ENCODE data around the gene TMC5. TPM values are rescaled to one million over a fixed set of nuclear protein-coding genes. Genes with fewer than 3 reads are reported as not detected.

The TMC5 gene
- total and polyA plus RNA-seq, 2 of the 8 experiments (the other 6 are each of a cell fraction or from before 2014, with no cell fraction given) = 1.6 to 1.8 TPM

DNA sequence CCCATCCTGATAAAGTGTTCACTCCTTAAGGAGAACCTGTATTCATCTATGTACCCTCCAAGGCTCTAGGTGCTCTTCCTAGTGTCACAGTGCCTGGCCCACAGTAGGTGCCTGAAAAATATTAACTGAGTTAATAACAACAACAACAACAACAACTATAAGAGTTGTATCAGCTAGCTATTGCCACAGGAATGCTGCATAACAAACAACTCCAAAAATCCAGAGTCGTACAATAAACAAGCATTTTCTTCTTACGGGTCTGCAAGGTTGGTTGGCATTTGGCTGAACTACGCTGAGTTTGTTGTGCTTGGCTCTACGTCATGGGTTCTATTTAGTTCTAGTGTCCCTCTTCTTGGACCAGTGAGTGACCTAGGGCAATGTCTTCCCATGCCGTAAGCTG, 29.2 kb downstream of the TMC5 start:
- H3K9me3 ChIP-seq (ENCODE audit: insufficient read depth in 2 of 2, low read depth in 1 of 2, low read length in 1 of 2) = no peaks in the 10 kb centered on the region
- H2BK120ac ChIP-seq (replicated peaks; ENCODE audit: low read depth, low read length) = no peak overlapping the region
- H3K27ac ChIP-seq (ENCODE audit: low read depth, low read length) = no peak overlapping the region
- no peak overlapping the region for H2AK5ac ChIP-seq (ENCODE audit: low read depth, low read length)
- peaks cover 5% of the 10 kb centered on the region; the same call in 1 of the 2 replicates for H3K23me2 ChIP-seq (ENCODE audit: low read depth, low read length)
- DNase-seq (ENCODE audit: low read depth in 1 of 2, low spot score in 2 of 2) (no peak), FAIRE-seq (no peak)
- no peak overlapping the region for H3K56ac ChIP-seq (replicated peaks; ENCODE audit: insufficient read length, low read depth, low read length)
- H3K4me1 ChIP-seq (replicated peaks in 1 of 4; ENCODE audit: control insufficient read depth in 3 of 4, insufficient read depth in 4 of 4, low read length in 3 of 4) = no peaks in the 10 kb centered on the region
- no peak overlapping the region for H4K91ac ChIP-seq (replicated peaks; ENCODE audit: insufficient read length, low read length)
- H3K9ac ChIP-seq (replicated peaks in 1 of 4; ENCODE audit: extremely low read depth in 1 of 4, low read depth in 3 of 4, low read length in 3 of 4) = no peak overlapping the region
- H3K14ac ChIP-seq (ENCODE audit: insufficient read length) = no peak overlapping the region
- H3K36me3 ChIP-seq (ENCODE audit: control insufficient read depth in 2 of 4, insufficient read depth in 4 of 4, low read length in 3 of 4) = no peaks in the 10 kb centered on the region
- no peak overlapping the region for H4K8ac ChIP-seq (ENCODE audit: extremely low read depth, insufficient read depth, low read length)
- H3K79me2 ChIP-seq (ENCODE audit: control insufficient read depth in 1 of 2, insufficient read depth in 2 of 2, low read length in 2 of 2) = no peaks in the 10 kb centered on the region
- H2BK5ac ChIP-seq (ENCODE audit: low read depth, low read length) = no peak overlapping the region
- no peak overlapping the region for H3K4me2 ChIP-seq (ENCODE audit: insufficient read depth in 1 of 2, low read depth in 2 of 2, low read length in 2 of 2)
- POLR2A ChIA-PET (ENCODE audit: partially characterized antibody) = no interaction called here
- H2AFZ ChIP-seq (ENCODE audit: low read length) = no peak overlapping the region
- CTCF ChIA-PET (ENCODE audit: partially characterized antibody) = interaction anchor here (0.7 to 2.4 kb wide), 9 partner anchors 9 to 266 kb away, joined by 3 to 14 read pairs (median 3); no protein-coding TSS in a partner anchor
- H3K4me3 ChIP-seq (ENCODE audit: extremely low read depth in 1 of 4, insufficient read depth in 2 of 4, low read depth in 3 of 4, low read length in 4 of 4) = no peak overlapping the region
- peaks cover 0 to 2% of the 10 kb centered on the region in 2 experiments for H4K20me1 ChIP-seq (replicated peaks in 1 of 2; ENCODE audit: control insufficient read depth in 1 of 2, insufficient read depth in 2 of 2, low read length in 2 of 2)
- H4K5ac ChIP-seq (ENCODE audit: insufficient read length, low read depth, low read length) = no peak overlapping the region
- H3K23ac ChIP-seq (ENCODE audit: insufficient read length) = no peak overlapping the region
- no peak overlapping the region for H2BK15ac ChIP-seq (ENCODE audit: low read length)
- no peak overlapping the region for H2BK20ac ChIP-seq (ENCODE audit: low read length)
- TF ChIP-seq CTBP2 (IDR thresholded peaks at IDR 0.05; ENCODE audit: borderline replicate concordance, insufficient read depth, insufficient read length, low read length) (no peak), TCF12 (IDR thresholded peaks at IDR 0.05; ENCODE audit: low read depth, low read length) (no peak), KDM5A (IDR thresholded peaks at IDR 0.05; ENCODE audit: low read length) (no peak), HDAC2 (IDR thresholded peaks at IDR 0.05; ENCODE audit: borderline replicate concordance in 1 of 2, low read depth in 2 of 2, low read length in 2 of 2) (no peak)
- no peaks in the 10 kb centered on the region for H3K79me1 ChIP-seq (ENCODE audit: low read depth, low read length)
- H3K18ac ChIP-seq (ENCODE audit: extremely low read depth, low read length) = no peak overlapping the region
- 96% methylated on average over 5 of the region's 5 CpGs; no CpG with 5 or more reads in 1 of the 2 experiments for WGBS, 2 experiments (ENCODE audit: extremely low coverage in 1 of 2, insufficient coverage in 1 of 2, insufficient read length in 1 of 2, insufficient replicate concordance in 2 of 2, low coverage in 1 of 2, low lambda C conversion rate in 2 of 2, missing lambda C conversion rate in 1 of 2)
- H3K27me3 ChIP-seq (replicated peaks in 1 of 4; ENCODE audit: control insufficient read depth in 3 of 4, extremely low read depth in 1 of 4, insufficient read depth in 3 of 4, low read length in 3 of 4) = no peaks in the 10 kb centered on the region
- no peak overlapping the region for H2BK12ac ChIP-seq (ENCODE audit: low read depth, low read length)
- H3K4ac ChIP-seq (replicated peaks; ENCODE audit: insufficient read length, low read depth, low read length) = no peak overlapping the region
